ENCODE data around the gene TMEM163. TPM values are rescaled to one million over a fixed set of nuclear protein-coding genes. Genes with fewer than 3 reads are reported as not detected.

The TMEM163 gene
- polyA plus RNA-seq, 1 donor from 2014 or later: 3.5 TPM

- no peak overlapping the region for H3K4me2 ChIP-seq (ENCODE audit: low read length)
- peak overlapping the region; percentile 66 for H3K4me3 ChIP-seq (ENCODE audit: low read length)
- no peak overlapping the region for H3K9ac ChIP-seq (ENCODE audit: low read length)
- H3F3A ChIP-seq (ENCODE audit: insufficient read depth, low read length, poor library complexity, severe bottlenecking): no peaks in the 10 kb centered on the region
- H3K27ac ChIP-seq (ENCODE audit: low read length): no peak overlapping the region
- H3K9me2 ChIP-seq (ENCODE audit: insufficient read depth, low read length): no peaks in the 10 kb centered on the region
- peaks cover 50% of the 10 kb centered on the region for H3K27me3 ChIP-seq (ENCODE audit: insufficient read depth, low read depth, low read length)
- no peaks in the 10 kb centered on the region for H3K79me2 ChIP-seq (replicated peaks; ENCODE audit: insufficient read depth, low read length)
- no peak overlapping the region for H2AFZ ChIP-seq (ENCODE audit: low read depth, low read length)
- no peaks in the 10 kb centered on the region for H3K9me3 ChIP-seq (ENCODE audit: low read length)
- no peak for TF ChIP-seq REST (IDR thresholded peaks at IDR 0.05; ENCODE audit: borderline replicate concordance)
- no peak for TF ChIP-seq CTCF (IDR thresholded peaks at IDR 0.05; ENCODE audit: poor library complexity, severe bottlenecking)
- TF ChIP-seq SMC3 (conservative IDR thresholded peaks at IDR 0.05; ENCODE audit: poor library complexity): no peak
- no peak for TF ChIP-seq TAF1 (IDR thresholded peaks at IDR 0.05; ENCODE audit: low read depth)
- no peak for TF ChIP-seq EP300 (conservative IDR thresholded peaks at IDR 0.05; ENCODE audit: poor library complexity, severe bottlenecking)
- no peak for TF ChIP-seq POLR2AphosphoS5 (IDR thresholded peaks at IDR 0.05)
- no peak for TF ChIP-seq MXI1 (conservative IDR thresholded peaks at IDR 0.05; ENCODE audit: poor library complexity, severe bottlenecking)
- no peak for TF ChIP-seq RAD21 (conservative IDR thresholded peaks at IDR 0.05)
- TF ChIP-seq EZH2 (IDR thresholded peaks at IDR 0.05; ENCODE audit: borderline replicate concordance, insufficient read depth, low read length, poor library complexity, severe bottlenecking): no peak
- H3K36me3 ChIP-seq (ENCODE audit: insufficient read depth, low read length): no peaks in the 10 kb centered on the region
- no peaks in the 10 kb centered on the region for H4K20me1 ChIP-seq (ENCODE audit: insufficient read depth)
Observed at GRCh38 chr2:134716721-134717243, 2.0 kb downstream of the TMEM163 start.

- H2AFZ ChIP-seq (ENCODE audit: low read depth, low read length): no peak overlapping the region
- H3K4me2 ChIP-seq (ENCODE audit: low read length): no peak overlapping the region
- no peaks in the 10 kb centered on the region for H3K79me2 ChIP-seq (replicated peaks; ENCODE audit: insufficient read depth, low read length)
- H3K9me2 ChIP-seq (ENCODE audit: insufficient read depth, low read length): no peaks in the 10 kb centered on the region
- no peaks in the 10 kb centered on the region for H3K36me3 ChIP-seq (ENCODE audit: insufficient read depth, low read length)
- no peaks in the 10 kb centered on the region for H3F3A ChIP-seq (ENCODE audit: insufficient read depth, low read length, poor library complexity, severe bottlenecking)
- H3K27ac ChIP-seq (ENCODE audit: low read length): no peak overlapping the region
- H4K20me1 ChIP-seq (ENCODE audit: insufficient read depth): no peaks in the 10 kb centered on the region
- H3K4me3 ChIP-seq (ENCODE audit: low read length): no peak overlapping the region
- H3K27me3 ChIP-seq (ENCODE audit: insufficient read depth, low read depth, low read length): peaks cover 50% of the 10 kb centered on the region
- H3K9ac ChIP-seq (ENCODE audit: low read length): no peak overlapping the region
- no peaks in the 10 kb centered on the region for H3K9me3 ChIP-seq (ENCODE audit: low read length)
- TF ChIP-seq SMC3 (conservative IDR thresholded peaks at IDR 0.05; ENCODE audit: poor library complexity) (no peak), POLR2AphosphoS5 (IDR thresholded peaks at IDR 0.05) (no peak), REST (IDR thresholded peaks at IDR 0.05; ENCODE audit: borderline replicate concordance) (no peak), TAF1 (IDR thresholded peaks at IDR 0.05; ENCODE audit: low read depth) (no peak), EZH2 (IDR thresholded peaks at IDR 0.05; ENCODE audit: borderline replicate concordance, insufficient read depth, low read length, poor library complexity, severe bottlenecking) (no peak), RAD21 (conservative IDR thresholded peaks at IDR 0.05) (no peak)
Observed at GRCh38 chr2:134715932-134716643, 2.7 kb downstream of the TMEM163 start.
